Type B pancreatic cell (in vitro differentiated cells): ENCODE results near the gene ALMS1. TPM values are rescaled to one million over a fixed set of nuclear protein-coding genes. Genes with fewer than 3 reads are reported as not detected.
"Not testable (repeated sequence)": the region's sequence is repeated elsewhere in the genome, so short reads cannot be mapped to it uniquely, and the experiment has no call there.

Experiments used
- DNase-seq: peaks from one replicate; pipeline ENCODE4 v3.0.0; 2021; ENCODE audit warnings: mixed read lengths; ENCODE audit not compliant: unreplicated experiment; ENCODE audit errors: extremely low spot score
- H3K27ac Mint-ChIP-seq: 2 replicates; pipeline ENCODE4 v1.8.0; 2021; ENCODE audit warnings: mild to moderate bottlenecking, mixed read lengths
- H3K27me3 Mint-ChIP-seq: 2 replicates; pipeline ENCODE4 v1.8.0; 2021; ENCODE audit warnings: mixed read lengths
- H3K36me3 Mint-ChIP-seq: 2 replicates; pipeline ENCODE4 v1.8.0; 2021; ENCODE audit warnings: mixed read lengths
- H3K4me1 Mint-ChIP-seq: one replicate; pipeline ENCODE4 v1.8.0; 2021; ENCODE audit warnings: mixed read lengths; ENCODE audit not compliant: unreplicated experiment
- H3K4me3 Mint-ChIP-seq: 2 replicates; pipeline ENCODE4 v1.8.0; 2021; ENCODE audit warnings: mild to moderate bottlenecking, mixed read lengths
- H3K9me3 Mint-ChIP-seq: 2 replicates; pipeline ENCODE4 v1.8.0; 2021; ENCODE audit warnings: mixed read lengths
- total RNA-seq: library from RNA; stranded (reverse); gene quantifications from 2 replicates; pipeline ENCODE4 v1.2.1, GENCODE V29; 2021; ENCODE audit warnings: low replicate concordance
- TF ChIP-seq, protein P1 (sequence below): fragments of 200-600 bp; sonication (generic); conservative IDR thresholded peaks from 2 replicates; pipeline ENCODE4 v1.5.0; 2021; ENCODE audit warnings: antibody characterized with exemption, mild to moderate bottlenecking

The ALMS1 gene
- total RNA-seq, 1 donor from 2014 or later, result 30.4 TPM

DNA sequence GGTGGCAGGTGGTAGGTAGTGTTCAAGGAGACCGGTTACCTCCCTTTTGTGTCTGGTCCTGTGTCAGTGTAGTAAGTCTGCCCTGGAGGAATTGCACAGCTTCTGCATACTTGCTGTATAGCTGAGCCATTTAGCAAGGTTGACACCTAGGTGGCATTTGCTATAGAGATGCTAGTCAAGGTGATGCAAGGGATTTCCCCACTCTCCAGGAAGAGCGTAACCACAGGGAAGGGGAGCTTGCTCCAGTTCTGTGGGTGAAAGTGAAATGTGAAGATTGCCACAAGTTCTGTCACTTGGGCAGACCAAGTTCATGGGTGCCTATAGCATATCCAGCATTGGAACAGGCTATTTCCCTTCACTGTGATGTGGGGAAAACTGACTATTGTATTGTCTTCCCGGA lies 228.5 kb downstream of the ALMS1 start:
- TF ChIP-seq, protein P1, sequence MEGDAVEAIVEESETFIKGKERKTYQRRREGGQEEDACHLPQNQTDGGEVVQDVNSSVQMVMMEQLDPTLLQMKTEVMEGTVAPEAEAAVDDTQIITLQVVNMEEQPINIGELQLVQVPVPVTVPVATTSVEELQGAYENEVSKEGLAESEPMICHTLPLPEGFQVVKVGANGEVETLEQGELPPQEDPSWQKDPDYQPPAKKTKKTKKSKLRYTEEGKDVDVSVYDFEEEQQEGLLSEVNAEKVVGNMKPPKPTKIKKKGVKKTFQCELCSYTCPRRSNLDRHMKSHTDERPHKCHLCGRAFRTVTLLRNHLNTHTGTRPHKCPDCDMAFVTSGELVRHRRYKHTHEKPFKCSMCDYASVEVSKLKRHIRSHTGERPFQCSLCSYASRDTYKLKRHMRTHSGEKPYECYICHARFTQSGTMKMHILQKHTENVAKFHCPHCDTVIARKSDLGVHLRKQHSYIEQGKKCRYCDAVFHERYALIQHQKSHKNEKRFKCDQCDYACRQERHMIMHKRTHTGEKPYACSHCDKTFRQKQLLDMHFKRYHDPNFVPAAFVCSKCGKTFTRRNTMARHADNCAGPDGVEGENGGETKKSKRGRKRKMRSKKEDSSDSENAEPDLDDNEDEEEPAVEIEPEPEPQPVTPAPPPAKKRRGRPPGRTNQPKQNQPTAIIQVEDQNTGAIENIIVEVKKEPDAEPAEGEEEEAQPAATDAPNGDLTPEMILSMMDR, result no peak
- Mint-ChIP-seq H3K4me3 (no peak overlapping the region), H3K4me1 (no peaks in the 10 kb centered on the region), H3K27me3 (no peaks in the 10 kb centered on the region), H3K36me3 (no peaks in the 10 kb centered on the region), H3K27ac (no peak overlapping the region), H3K9me3 (no peaks in the 10 kb centered on the region)
- no peak for DNase-seq

DNA sequence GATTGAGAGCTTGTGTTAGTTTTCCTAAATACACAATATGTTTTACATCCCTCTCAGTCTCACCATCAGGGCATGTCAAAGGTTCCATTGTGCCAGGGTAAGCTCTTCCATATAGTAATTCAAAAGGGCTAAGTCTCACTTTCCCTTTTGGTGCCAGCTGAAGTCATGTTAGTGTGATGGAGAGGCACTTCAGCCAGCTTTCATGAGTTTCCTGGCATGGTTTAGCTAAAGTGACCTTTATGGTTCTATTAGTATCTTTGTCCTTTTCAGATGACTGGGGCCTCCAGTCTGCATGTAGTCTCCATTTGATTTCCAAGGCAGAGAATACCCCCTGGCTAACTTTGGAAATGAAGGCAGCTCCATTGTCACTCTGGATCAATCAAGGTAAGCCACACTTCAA lies 229.4 kb downstream of the ALMS1 start:
- no peak for DNase-seq
- Mint-ChIP-seq H3K27ac (no peak overlapping the region), H3K4me1 (no peaks in the 10 kb centered on the region), H3K36me3 (no peaks in the 10 kb centered on the region), H3K27me3 (no peaks in the 10 kb centered on the region), H3K9me3 (no peaks in the 10 kb centered on the region), H3K4me3 (no peak overlapping the region)
- TF ChIP-seq, protein P1, result no peak

DNA sequence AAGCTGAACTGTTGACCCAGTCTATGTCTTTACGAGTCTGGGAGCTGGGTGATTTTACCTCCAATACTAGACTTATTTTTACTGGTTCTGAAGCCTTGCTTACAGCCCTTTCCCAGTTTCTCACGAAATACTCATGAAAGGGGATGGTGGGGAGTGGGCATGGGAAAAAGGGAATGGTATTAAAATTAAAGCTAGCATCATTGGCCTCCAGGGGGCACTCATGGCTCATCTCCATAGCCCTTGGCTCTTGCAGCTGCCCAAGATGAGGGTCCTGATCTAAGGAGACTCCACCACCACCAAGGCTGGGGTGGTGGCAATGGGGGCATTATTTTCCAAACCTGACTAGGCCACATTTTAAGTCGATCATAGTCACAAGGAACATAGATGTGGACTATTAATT lies 234.3 kb downstream of the ALMS1 start:
- H3K4me1 Mint-ChIP-seq, H3K36me3 Mint-ChIP-seq, H3K9me3 Mint-ChIP-seq, H3K27me3 Mint-ChIP-seq, H3K27ac Mint-ChIP-seq, DNase-seq, H3K4me3 Mint-ChIP-seq: not testable (repeated sequence)

DNA sequence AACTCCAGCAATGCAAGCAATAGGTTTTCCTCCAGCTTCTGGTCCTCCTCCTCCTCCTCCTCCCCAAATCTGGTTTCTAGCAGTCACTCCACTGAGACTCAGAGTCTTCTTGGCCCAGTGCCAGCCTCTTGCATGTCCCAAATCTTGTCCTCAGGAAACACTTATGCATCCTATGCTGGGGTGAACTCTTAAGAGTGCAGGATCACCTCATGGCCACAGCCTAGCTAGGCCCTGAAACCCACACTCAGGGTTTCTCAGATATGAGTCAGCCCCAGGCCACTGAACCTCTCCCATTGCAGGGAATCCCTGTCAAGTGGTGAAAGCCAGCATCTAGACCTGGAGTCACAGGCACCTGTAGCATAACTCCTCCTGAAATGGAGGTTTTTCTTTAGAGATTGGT lies 238.4 kb downstream of the ALMS1 start:
- not testable (repeated sequence) for H3K36me3 Mint-ChIP-seq, DNase-seq, H3K4me1 Mint-ChIP-seq, H3K27ac Mint-ChIP-seq, H3K27me3 Mint-ChIP-seq, H3K4me3 Mint-ChIP-seq, H3K9me3 Mint-ChIP-seq

DNA sequence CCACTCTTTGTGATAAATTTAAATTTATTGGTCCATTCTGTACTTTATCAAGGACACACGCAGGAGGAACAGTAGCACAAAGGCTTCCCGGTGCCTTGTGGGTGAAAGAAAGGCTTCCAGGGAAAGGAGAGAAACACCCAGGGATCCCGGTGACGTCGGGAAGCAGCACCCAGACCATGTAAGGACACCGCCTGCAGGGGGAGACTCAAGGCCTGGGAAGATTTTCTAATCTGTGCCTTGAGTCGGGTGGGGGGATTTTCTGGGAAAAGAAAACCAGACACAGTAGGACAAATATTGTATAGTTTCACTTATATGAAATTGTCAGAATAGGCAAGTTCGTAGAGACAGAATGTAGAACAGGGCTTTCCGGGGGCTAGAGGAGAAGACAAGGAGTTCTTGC lies 239.0 kb downstream of the ALMS1 start:
- DNase-seq, H3K4me1 Mint-ChIP-seq, H3K4me3 Mint-ChIP-seq, H3K27me3 Mint-ChIP-seq, H3K9me3 Mint-ChIP-seq, H3K27ac Mint-ChIP-seq, H3K36me3 Mint-ChIP-seq: not testable (repeated sequence)
- TF ChIP-seq, protein P1, result peak; percentile 24

DNA sequence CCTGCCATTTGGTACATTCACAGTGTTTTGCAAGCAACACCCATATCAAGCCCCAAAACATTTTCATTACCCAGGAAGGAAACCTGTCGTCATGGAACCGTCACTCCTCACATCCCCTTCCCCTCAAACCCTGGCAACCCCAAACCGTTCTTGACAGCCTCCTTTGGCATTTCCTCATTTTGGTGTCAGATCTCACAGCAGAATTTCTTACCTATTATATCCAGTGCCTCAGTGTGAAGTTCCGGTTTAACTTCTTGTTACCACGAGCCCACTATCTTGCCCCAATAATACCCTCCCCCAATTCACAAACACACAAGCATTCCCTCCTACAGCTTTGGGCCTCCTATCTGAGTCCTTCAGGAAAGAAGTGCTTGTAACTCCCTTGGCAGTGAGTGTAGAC lies 240.6 kb downstream of the ALMS1 start:
- not testable (repeated sequence) for H3K4me1 Mint-ChIP-seq

DNA sequence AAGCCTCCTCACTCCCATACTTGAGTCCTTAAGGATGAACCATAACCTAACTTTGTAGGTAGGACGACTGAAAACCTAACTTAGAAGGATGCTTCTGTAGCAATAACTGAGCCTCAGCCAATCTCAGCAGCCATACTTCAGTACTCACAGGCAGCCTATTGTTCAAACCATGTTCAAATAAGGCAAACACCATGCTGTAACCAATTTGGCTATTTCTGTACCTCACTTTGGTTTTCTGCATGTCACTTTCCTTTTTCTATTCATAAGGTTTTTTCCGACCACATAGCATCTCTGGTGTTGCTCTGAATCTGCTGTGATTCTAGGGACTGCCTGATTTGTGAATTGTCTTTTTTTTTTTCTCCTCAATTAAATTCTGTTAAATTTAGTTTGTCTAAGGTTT lies 242.9 kb downstream of the ALMS1 start:
- H3K27ac Mint-ChIP-seq, H3K4me1 Mint-ChIP-seq, H3K4me3 Mint-ChIP-seq, DNase-seq, H3K27me3 Mint-ChIP-seq, H3K9me3 Mint-ChIP-seq, H3K36me3 Mint-ChIP-seq: not testable (repeated sequence)

More for the DNA sequence above, 240.6 kb downstream of the ALMS1 start:
- not testable (repeated sequence) for H3K9me3 Mint-ChIP-seq, H3K36me3 Mint-ChIP-seq, H3K4me3 Mint-ChIP-seq, H3K27me3 Mint-ChIP-seq, H3K27ac Mint-ChIP-seq, DNase-seq

DNA sequence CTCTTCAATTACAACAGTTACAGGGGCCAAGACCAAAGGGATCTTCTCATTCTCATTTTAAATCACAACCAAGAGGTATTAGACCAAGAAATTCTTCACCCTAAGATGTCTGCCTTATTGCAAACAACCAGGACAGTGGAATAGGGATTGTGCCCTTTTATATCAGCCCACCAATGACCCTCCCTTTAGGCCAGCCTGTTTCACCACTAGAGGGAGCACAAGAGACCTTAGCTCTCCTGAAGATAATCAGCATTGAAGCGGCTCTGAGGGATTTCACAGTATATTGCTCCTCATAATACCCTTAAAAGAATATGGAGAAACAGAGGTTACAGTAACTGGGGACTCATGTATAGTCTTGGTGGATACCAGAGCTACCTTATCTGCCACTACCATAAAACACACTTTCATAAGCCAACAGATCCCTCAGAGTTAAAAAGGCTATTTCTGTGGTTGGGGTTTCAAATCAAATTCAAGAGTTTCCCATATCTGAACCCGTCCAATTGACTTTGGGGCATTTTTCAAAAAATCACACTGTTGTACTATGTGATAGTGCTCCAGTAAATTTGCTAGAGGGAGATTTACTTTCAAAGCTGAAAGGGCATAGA lies 245.1 kb downstream of the ALMS1 start:
- TF ChIP-seq, protein P1, result peak; percentile 81
- not testable (repeated sequence) for H3K36me3 Mint-ChIP-seq, H3K4me1 Mint-ChIP-seq, H3K27me3 Mint-ChIP-seq, H3K9me3 Mint-ChIP-seq, H3K4me3 Mint-ChIP-seq, H3K27ac Mint-ChIP-seq, DNase-seq

DNA sequence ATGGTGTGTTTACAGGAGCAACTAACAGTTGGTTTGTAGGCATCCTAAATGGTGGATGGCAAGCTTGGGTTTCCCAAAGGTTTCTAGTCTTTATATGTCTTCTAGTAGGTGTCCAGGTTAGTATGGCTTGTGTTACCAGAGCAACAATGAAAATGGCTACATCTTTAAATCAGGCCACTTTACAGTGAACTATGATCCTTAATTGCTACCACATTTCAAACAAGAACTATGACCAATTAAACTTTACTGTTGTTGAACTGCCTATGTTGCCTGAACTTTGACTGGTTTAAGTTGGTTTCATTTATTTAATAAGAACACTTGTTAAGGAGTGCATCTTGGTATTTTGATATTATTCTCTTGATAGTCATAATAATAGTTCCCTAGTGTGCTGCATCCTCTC lies 251.3 kb downstream of the ALMS1 start:
- DNase-seq, H3K27ac Mint-ChIP-seq, H3K4me1 Mint-ChIP-seq, H3K9me3 Mint-ChIP-seq, H3K4me3 Mint-ChIP-seq, H3K27me3 Mint-ChIP-seq, H3K36me3 Mint-ChIP-seq: not testable (repeated sequence)
